ACC112 (cell line): ENCODE data around the gene MRPL4.
A peak's percentile ranks its signal among the peaks of the same experiment; 100 is the strongest.

Experiments used
- H2AFZ ChIP-seq: fragments of 200-600 bp; sonication (generic); one replicate; pipeline ENCODE4 v1.6.0; 2017; ENCODE audit warnings: antibody characterized with exemption, low read length; ENCODE audit not compliant: unreplicated experiment
- H3K27ac ChIP-seq: fragments of 200-600 bp; sonication (generic); 2 replicates; pipeline ENCODE4 v1.5.1; 2014; ENCODE audit warnings: low read depth, mild to moderate bottlenecking, antibody characterized with exemption, low read length, moderate library complexity
- H3K27me3 ChIP-seq: fragments of 200-600 bp; sonication (generic); 2 replicates; pipeline ENCODE4 v1.6.1; 2014; ENCODE audit warnings: mild to moderate bottlenecking, antibody characterized with exemption, low read length, moderate library complexity, mixed read lengths; ENCODE audit not compliant: insufficient read depth
- H3K36me3 ChIP-seq: fragments of 200-600 bp; sonication (generic); 2 replicates; pipeline ENCODE4 v1.6.1; 2016; ENCODE audit warnings: mild to moderate bottlenecking, antibody characterized with exemption, low read length, moderate library complexity, mixed read lengths; ENCODE audit not compliant: insufficient read depth
- H3K4me1 ChIP-seq: fragments of 200-600 bp; sonication (generic); one replicate; pipeline ENCODE4 v1.6.1; 2016; ENCODE audit warnings: low read length, mixed read lengths; ENCODE audit not compliant: insufficient read depth, unreplicated experiment, control insufficient read depth
- H3K4me3 ChIP-seq: fragments of 200-600 bp; sonication (generic); 2 replicates; pipeline ENCODE4 v1.5.1; 2014; ENCODE audit warnings: mild to moderate bottlenecking, low read depth, low read length
- H3K79me2 ChIP-seq: fragments of 200-600 bp; sonication (generic); one replicate; pipeline ENCODE4 v1.6.0; 2016; ENCODE audit warnings: low read length; ENCODE audit not compliant: control insufficient read depth, unreplicated experiment, insufficient read depth

MRPL4 gene

GRCh38 chr19:10262771-10263170, 10.8 kb downstream of the MRPL4 start:
- no peak overlapping the region for H3K27ac ChIP-seq
- H3K79me2 ChIP-seq = no peaks in the 10 kb centered on the region
- no peaks in the 10 kb centered on the region for H3K4me1 ChIP-seq
- no peak overlapping the region for H3K4me3 ChIP-seq
- no peak overlapping the region for H2AFZ ChIP-seq
- no peaks in the 10 kb centered on the region for H3K27me3 ChIP-seq
- H3K36me3 ChIP-seq = no peaks in the 10 kb centered on the region

GRCh38 chr19:10266706-10267105, 14.7 kb downstream of the MRPL4 start:
- Histone ChIP-seq H2AFZ (no peak overlapping the region), H3K4me1 (no peaks in the 10 kb centered on the region), H3K4me3 (no peak overlapping the region), H3K79me2 (peaks cover 8% of the 10 kb centered on the region), H3K36me3 (no peaks in the 10 kb centered on the region), H3K27ac (no peak overlapping the region), H3K27me3 (no peaks in the 10 kb centered on the region)

- Histone ChIP-seq H3K27me3 (no peaks in the 10 kb centered on the region), H3K36me3 (no peaks in the 10 kb centered on the region), H2AFZ (no peak overlapping the region), H3K4me1 (peaks cover 3% of the 10 kb centered on the region), H3K79me2 (peaks cover 18% of the 10 kb centered on the region), H3K27ac (no peak overlapping the region), H3K4me3 (no peak overlapping the region)
These were observed 16.1 kb downstream of the MRPL4 start for GRCh38 chr19:10268071-10268470.

- Histone ChIP-seq H2AFZ (peak overlapping the region; percentile 7), H3K36me3 (peaks cover under 1% of the 10 kb centered on the region; the same call in 1 of the 2 replicates), H3K4me1 (peaks cover 3% of the 10 kb centered on the region), H3K4me3 (peak overlapping the region; percentile 80), H3K27ac (peak overlapping the region; percentile 84; the same call in 1 of the 2 replicates), H3K27me3 (no peaks in the 10 kb centered on the region), H3K79me2 (peaks cover 18% of the 10 kb centered on the region)
These were observed 17.5 kb downstream of the MRPL4 start for GRCh38 chr19:10269333-10270179.

- peaks cover 18% of the 10 kb centered on the region for H3K79me2 ChIP-seq
- H2AFZ ChIP-seq = peak overlapping the region; percentile 7
These were observed 18.2 kb downstream of the MRPL4 start for GRCh38 chr19:10270180-10270615.

GRCh38 chr19:10270616-10271394, 18.8 kb downstream of the MRPL4 start, which contains the start of gene ICAM1:
Gene ICAM1, plus strand, starts transcription at chr19:10271120. Its CDS starts 40 bp downstream, at chr19:10271160.
- Histone ChIP-seq H3K36me3 (peaks cover 3% of the 10 kb centered on the region; the same call in 1 of the 2 replicates), H3K4me1 (peaks cover 3% of the 10 kb centered on the region), H2AFZ (peak within 1 kb of the TSS; percentile 7), H3K4me3 (peak within 1 kb of the TSS; percentile 80), H3K27ac (peak within 1 kb of the TSS; percentile 84), H3K27me3 (no peaks in the 10 kb centered on the region), H3K79me2 (peaks cover 18% of the 10 kb centered on the region)

More at GRCh38 chr19:10270180-10270615, 18.2 kb downstream of the MRPL4 start:
- Histone ChIP-seq H3K4me1 (peaks cover 3% of the 10 kb centered on the region), H3K36me3 (peaks cover 3% of the 10 kb centered on the region; the same call in 1 of the 2 replicates), H3K4me3 (peak overlapping the region; percentile 80), H3K27me3 (no peaks in the 10 kb centered on the region), H3K27ac (peak overlapping the region; percentile 84; the same call in 1 of the 2 replicates)

GRCh38 chr19:10271543-10272086, 19.6 kb downstream of the MRPL4 start:
- peaks cover 18% of the 10 kb centered on the region for H3K79me2 ChIP-seq
- no peak overlapping the region for H2AFZ ChIP-seq
- H3K4me1 ChIP-seq = peaks cover 3% of the 10 kb centered on the region
- H3K27ac ChIP-seq = peak overlapping the region; percentile 39; the same call in 1 of the 2 replicates
- H3K27me3 ChIP-seq = no peaks in the 10 kb centered on the region
- H3K4me3 ChIP-seq = peak overlapping the region; percentile 80
- H3K36me3 ChIP-seq = peaks cover 3% of the 10 kb centered on the region; the same call in 1 of the 2 replicates

GRCh38 chr19:10274589-10274988, 22.6 kb downstream of the MRPL4 start:
- Histone ChIP-seq H2AFZ (no peak overlapping the region), H3K79me2 (peaks cover 18% of the 10 kb centered on the region), H3K4me3 (no peak overlapping the region), H3K27me3 (no peaks in the 10 kb centered on the region), H3K27ac (no peak overlapping the region), H3K4me1 (peaks cover 3% of the 10 kb centered on the region), H3K36me3 (peaks cover 5% of the 10 kb centered on the region; the same call in 1 of the 2 replicates)

GRCh38 chr19:10277795-10278589, 26.0 kb downstream of the MRPL4 start:
- Histone ChIP-seq H3K4me1 (no peaks in the 10 kb centered on the region), H2AFZ (no peak overlapping the region), H3K79me2 (no peaks in the 10 kb centered on the region), H3K4me3 (no peak overlapping the region), H3K27ac (no peak overlapping the region), H3K36me3 (peaks cover 5% of the 10 kb centered on the region; the same call in 1 of the 2 replicates), H3K27me3 (no peaks in the 10 kb centered on the region)
